Activated naive CD8-positive, alpha-beta T cell treated with anti-CD3 and anti-CD28 coated beads, Interleukin-2, amount 50 U/mL, for 16 hours (primary cell): ENCODE results near the gene CCDC68.

Experiments
- DNase-seq: peaks from one replicate; pipeline ENCODE4 v3.0.0-alpha.2; 2020; ENCODE audit warnings: low read depth, low spot score

CCDC68 gene

GRCh38 chr18:54961016-54961423, 1.8 kb upstream of the CCDC68 start:
- DNase-seq: no peak

GRCh38 chr18:54960197-54960596, 936 bp upstream of the CCDC68 start:
- DNase-seq: no peak

- no peak for DNase-seq
Observed at GRCh38 chr18:54957996-54958395, 1.3 kb downstream of the CCDC68 start.

- DNase-seq: no peak
Observed at GRCh38 chr18:54957296-54957832, 1.9 kb downstream of the CCDC68 start.

- no peak for DNase-seq
Observed at GRCh38 chr18:54956506-54956905, 2.8 kb downstream of the CCDC68 start.

- no peak for DNase-seq
Observed at GRCh38 chr18:54952026-54952425, 7.2 kb downstream of the CCDC68 start.

GRCh38 chr18:54950221-54950620, 9.0 kb downstream of the CCDC68 start:
- no peak for DNase-seq

- no peak for DNase-seq
Observed at GRCh38 chr18:54949588-54949987, 9.7 kb downstream of the CCDC68 start.

GRCh38 chr18:54948350-54948837, 10.9 kb downstream of the CCDC68 start:
- no peak for DNase-seq

- DNase-seq: no peak
Observed at GRCh38 chr18:54947091-54947490, 12.2 kb downstream of the CCDC68 start.

- DNase-seq: no peak
Observed at GRCh38 chr18:54946149-54946581, 13.1 kb downstream of the CCDC68 start.

GRCh38 chr18:54945576-54946125, 13.6 kb downstream of the CCDC68 start:
- no peak for DNase-seq

- no peak for DNase-seq
Observed at GRCh38 chr18:54942569-54942968, 16.7 kb downstream of the CCDC68 start.

- no peak for DNase-seq
Observed at GRCh38 chr18:54942144-54942543, 17.1 kb downstream of the CCDC68 start.

GRCh38 chr18:54939361-54939917, 19.8 kb downstream of the CCDC68 start:
- DNase-seq: no peak

- no peak for DNase-seq
Observed at GRCh38 chr18:54938506-54938905, 20.8 kb downstream of the CCDC68 start.

- DNase-seq: no peak
Observed at GRCh38 chr18:54932472-54932871, 26.8 kb downstream of the CCDC68 start.

- DNase-seq: no peak
Observed at GRCh38 chr18:54931152-54931551, 28.1 kb downstream of the CCDC68 start.

GRCh38 chr18:54928236-54928635, 31.0 kb downstream of the CCDC68 start:
- no peak for DNase-seq

- no peak for DNase-seq
Observed at GRCh38 chr18:54926593-54927325, 32.5 kb downstream of the CCDC68 start.

- no peak for DNase-seq
Observed at GRCh38 chr18:54924948-54925347, 34.3 kb downstream of the CCDC68 start.

GRCh38 chr18:54923339-54923956, 35.8 kb downstream of the CCDC68 start:
- no peak for DNase-seq
